ENCODE measurements around the gene LRRC3.

DNA sequence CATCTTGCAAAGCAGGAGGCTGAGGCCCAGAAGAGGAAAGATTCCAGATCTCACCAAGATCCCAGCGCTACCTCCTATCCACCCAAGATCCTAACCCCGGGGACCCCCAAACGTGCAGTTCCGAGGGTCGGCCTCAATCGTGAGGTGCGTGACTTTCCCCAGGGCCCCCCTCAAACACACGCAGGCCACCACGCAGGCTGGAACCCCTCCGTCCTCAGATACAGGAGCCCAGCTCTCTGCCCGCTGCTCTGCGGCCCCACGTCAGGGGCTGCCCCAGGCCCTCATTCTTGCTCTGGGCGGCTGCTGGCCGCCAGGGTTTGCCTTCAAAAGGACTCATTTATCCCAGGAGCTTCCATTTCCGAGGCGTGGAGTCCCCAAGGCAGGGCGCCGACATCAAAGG is 44.8 kb downstream of the LRRC3 start:
- TF ChIP-seq, protein P1, sequence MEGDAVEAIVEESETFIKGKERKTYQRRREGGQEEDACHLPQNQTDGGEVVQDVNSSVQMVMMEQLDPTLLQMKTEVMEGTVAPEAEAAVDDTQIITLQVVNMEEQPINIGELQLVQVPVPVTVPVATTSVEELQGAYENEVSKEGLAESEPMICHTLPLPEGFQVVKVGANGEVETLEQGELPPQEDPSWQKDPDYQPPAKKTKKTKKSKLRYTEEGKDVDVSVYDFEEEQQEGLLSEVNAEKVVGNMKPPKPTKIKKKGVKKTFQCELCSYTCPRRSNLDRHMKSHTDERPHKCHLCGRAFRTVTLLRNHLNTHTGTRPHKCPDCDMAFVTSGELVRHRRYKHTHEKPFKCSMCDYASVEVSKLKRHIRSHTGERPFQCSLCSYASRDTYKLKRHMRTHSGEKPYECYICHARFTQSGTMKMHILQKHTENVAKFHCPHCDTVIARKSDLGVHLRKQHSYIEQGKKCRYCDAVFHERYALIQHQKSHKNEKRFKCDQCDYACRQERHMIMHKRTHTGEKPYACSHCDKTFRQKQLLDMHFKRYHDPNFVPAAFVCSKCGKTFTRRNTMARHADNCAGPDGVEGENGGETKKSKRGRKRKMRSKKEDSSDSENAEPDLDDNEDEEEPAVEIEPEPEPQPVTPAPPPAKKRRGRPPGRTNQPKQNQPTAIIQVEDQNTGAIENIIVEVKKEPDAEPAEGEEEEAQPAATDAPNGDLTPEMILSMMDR (IDR thresholded peaks at IDR 0.05; ENCODE audit: low read depth, low read length) = no peak
- TF ChIP-seq POLR2A (IDR thresholded peaks at IDR 0.05; ENCODE audit: extremely low read depth, insufficient read length) (no peak), MYC (IDR thresholded peaks at IDR 0.05; ENCODE audit: low read depth, low read length) (no peak)
- TF ChIP-seq, protein P2, sequence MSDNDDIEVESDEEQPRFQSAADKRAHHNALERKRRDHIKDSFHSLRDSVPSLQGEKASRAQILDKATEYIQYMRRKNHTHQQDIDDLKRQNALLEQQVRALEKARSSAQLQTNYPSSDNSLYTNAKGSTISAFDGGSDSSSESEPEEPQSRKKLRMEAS (IDR thresholded peaks at IDR 0.05; ENCODE audit: low read depth, low read length) = no peak
